Neural crest cell (in vitro differentiated cells): ENCODE measurements around the gene HDAC1. TPM values are rescaled to one million over a fixed set of nuclear protein-coding genes. Genes with fewer than 3 reads are reported as not detected.

Source experiments
- DNase-seq: peaks from one replicate; pipeline ENCODE4 v3.0.0; 2021; ENCODE audit warnings: low read depth, mixed read lengths, low spot score
- H3K27ac Mint-ChIP-seq: one replicate; pipeline ENCODE4 v1.8.0; 2021; ENCODE audit warnings: mild to moderate bottlenecking, mixed read lengths; ENCODE audit not compliant: unreplicated experiment
- H3K27me3 Mint-ChIP-seq: 2 replicates; pipeline ENCODE4 v1.8.0; 2021; ENCODE audit warnings: low read depth, mild to moderate bottlenecking, mixed read lengths
- H3K36me3 Mint-ChIP-seq: 2 replicates; pipeline ENCODE4 v1.8.0; 2021; ENCODE audit warnings: low read depth, mild to moderate bottlenecking, mixed read lengths
- H3K4me1 Mint-ChIP-seq: 2 replicates; pipeline ENCODE4 v1.8.0; 2021; ENCODE audit warnings: mixed read lengths
- H3K4me3 Mint-ChIP-seq: one replicate; pipeline ENCODE4 v1.8.0; 2021; ENCODE audit warnings: mild to moderate bottlenecking, mixed read lengths
- H3K9me3 Mint-ChIP-seq: 2 replicates; pipeline ENCODE4 v1.8.0; 2021; ENCODE audit warnings: mixed read lengths
- total RNA-seq: library from RNA; stranded (reverse); gene quantifications from 2 replicates; pipeline ENCODE4 v1.2.1, GENCODE V29; 2021
- TF ChIP-seq, protein P1 (sequence below): fragments of 200-600 bp; sonication (generic); conservative IDR thresholded peaks from 2 replicates; pipeline ENCODE4 v1.5.0; 2021; ENCODE audit warnings: antibody characterized with exemption, mild to moderate bottlenecking

HDAC1 gene
- total RNA-seq, 1 donor from 2014 or later = 130 TPM

DNA sequence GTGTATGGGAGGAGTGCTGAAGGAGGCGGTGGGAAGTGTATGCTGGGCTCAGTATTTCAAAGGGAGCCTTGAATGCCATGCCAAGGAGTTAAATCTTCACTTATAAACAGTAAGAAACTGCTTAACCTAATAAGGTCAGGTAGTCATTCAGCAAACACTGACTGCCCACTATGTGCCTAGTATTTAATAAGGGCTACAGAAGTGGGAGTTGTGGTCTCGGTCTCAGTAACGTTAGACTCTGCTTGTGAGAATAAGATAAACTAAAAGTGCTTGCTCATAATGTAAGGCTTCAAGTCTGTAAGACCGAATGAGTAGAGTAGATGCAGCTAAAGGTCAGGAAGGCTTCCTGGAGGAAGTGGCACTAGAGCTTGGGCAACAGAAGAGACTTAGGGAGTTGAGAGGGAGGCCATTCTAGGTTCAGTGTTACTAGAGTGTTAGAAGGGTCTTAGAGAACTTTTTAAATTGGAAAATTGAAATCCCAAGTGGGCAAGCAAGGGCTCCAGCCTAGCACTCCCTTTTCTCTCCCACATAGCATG lies 38.1 kb downstream of the HDAC1 start:
- peaks cover 52% of the 10 kb centered on the region for H3K36me3 Mint-ChIP-seq
- peaks cover 31% of the 10 kb centered on the region for H3K4me1 Mint-ChIP-seq
- no peaks in the 10 kb centered on the region for H3K9me3 Mint-ChIP-seq
- TF ChIP-seq, protein P1, sequence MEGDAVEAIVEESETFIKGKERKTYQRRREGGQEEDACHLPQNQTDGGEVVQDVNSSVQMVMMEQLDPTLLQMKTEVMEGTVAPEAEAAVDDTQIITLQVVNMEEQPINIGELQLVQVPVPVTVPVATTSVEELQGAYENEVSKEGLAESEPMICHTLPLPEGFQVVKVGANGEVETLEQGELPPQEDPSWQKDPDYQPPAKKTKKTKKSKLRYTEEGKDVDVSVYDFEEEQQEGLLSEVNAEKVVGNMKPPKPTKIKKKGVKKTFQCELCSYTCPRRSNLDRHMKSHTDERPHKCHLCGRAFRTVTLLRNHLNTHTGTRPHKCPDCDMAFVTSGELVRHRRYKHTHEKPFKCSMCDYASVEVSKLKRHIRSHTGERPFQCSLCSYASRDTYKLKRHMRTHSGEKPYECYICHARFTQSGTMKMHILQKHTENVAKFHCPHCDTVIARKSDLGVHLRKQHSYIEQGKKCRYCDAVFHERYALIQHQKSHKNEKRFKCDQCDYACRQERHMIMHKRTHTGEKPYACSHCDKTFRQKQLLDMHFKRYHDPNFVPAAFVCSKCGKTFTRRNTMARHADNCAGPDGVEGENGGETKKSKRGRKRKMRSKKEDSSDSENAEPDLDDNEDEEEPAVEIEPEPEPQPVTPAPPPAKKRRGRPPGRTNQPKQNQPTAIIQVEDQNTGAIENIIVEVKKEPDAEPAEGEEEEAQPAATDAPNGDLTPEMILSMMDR = no peak
- peaks cover 36% of the 10 kb centered on the region for H3K27me3 Mint-ChIP-seq
- no peak for DNase-seq
- H3K4me3 Mint-ChIP-seq = peak overlapping the region; percentile 99
- H3K27ac Mint-ChIP-seq = peak overlapping the region; percentile 37

DNA sequence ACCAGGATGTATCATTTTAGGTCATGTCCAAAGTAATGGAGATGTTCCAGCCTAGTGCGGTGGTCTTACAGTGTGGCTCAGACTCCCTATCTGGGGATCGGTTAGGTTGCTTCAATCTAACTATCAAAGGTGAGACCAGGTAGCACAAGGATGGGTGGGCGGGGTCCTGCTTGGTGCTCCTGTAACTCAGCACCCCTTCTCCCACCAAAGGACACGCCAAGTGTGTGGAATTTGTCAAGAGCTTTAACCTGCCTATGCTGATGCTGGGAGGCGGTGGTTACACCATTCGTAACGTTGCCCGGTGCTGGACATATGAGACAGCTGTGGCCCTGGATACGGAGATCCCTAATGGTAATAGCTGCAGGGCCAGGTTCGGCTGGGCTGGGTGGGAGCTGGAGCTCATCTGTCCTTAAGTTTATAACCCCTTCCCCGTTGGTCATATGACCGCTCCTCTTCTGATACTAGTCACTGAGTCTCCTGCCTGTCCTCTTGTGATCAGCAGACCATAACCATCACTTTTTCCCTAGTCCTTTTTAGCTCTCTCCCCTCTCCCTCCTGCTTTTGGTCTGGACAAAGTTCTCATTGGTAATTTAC lies 38.8 kb downstream of the HDAC1 start:
- H3K27me3 Mint-ChIP-seq = peaks cover 36% of the 10 kb centered on the region
- H3K4me1 Mint-ChIP-seq = peaks cover 32% of the 10 kb centered on the region
- TF ChIP-seq, protein P1 = no peak
- no peak overlapping the region for H3K27ac Mint-ChIP-seq
- peak overlapping the region; percentile 99 for H3K4me3 Mint-ChIP-seq
- no peak for DNase-seq
- no peaks in the 10 kb centered on the region for H3K9me3 Mint-ChIP-seq
- peaks cover 53% of the 10 kb centered on the region for H3K36me3 Mint-ChIP-seq

DNA sequence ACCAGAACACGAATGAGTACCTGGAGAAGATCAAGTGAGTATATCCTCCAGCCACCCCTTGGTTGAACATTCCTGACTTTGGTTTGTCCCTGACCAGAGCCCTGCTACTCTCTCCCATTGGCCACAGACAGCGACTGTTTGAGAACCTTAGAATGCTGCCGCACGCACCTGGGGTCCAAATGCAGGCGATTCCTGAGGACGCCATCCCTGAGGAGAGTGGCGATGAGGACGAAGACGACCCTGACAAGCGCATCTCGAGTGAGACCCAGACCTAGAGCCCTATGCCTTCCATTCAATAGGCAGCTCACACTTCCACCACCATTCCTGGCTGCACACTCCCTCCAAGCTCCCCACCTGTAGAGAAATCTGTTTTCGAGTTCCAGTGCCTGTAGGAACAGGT lies 39.7 kb downstream of the HDAC1 start:
- H3K4me3 Mint-ChIP-seq = peak overlapping the region; percentile 99
- peak overlapping the region; percentile 5 for H3K27ac Mint-ChIP-seq
- peaks cover 50% of the 10 kb centered on the region for H3K36me3 Mint-ChIP-seq
- H3K4me1 Mint-ChIP-seq = peaks cover 33% of the 10 kb centered on the region
- peaks cover 36% of the 10 kb centered on the region for H3K27me3 Mint-ChIP-seq
- no peak for DNase-seq
- no peaks in the 10 kb centered on the region for H3K9me3 Mint-ChIP-seq
- TF ChIP-seq, protein P1 = no peak

DNA sequence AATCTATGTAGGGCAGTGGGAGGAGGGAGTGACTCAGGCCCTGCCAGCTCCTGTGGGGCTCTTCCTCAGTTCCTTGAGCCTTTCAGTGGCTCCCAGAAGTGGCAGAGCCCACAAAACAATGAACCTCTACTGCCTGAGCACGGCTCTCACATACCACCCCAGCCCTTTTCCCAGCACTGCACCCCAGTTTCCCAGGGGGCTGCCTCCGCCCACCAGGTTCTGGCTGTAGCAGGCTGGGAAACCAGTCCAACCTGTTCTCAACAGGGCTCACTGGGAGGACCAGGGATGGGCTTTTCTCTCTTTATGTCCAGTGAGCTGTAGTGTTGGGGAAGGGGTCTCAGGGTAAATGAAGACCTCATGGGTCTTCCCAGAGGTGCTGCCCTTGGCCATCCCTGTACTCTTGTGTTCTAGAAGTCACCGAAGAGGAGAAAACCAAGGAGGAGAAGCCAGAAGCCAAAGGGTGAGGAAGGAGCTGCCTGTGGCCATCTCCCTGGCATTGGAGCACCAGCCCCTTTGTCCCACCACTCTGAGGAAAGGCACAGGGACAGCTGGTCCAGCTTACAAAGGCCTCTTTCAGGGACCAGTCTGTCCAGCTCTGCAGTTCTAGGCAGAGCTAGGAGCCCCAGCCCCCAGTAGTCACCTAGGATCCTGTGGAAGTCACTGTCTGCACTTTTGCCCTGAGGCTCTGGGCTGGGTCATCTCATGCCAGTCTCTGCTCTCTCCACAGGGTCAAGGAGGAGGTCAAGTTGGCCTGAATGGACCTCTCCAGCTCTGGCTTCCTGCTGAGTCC lies 40.6 kb downstream of the HDAC1 start:
- H3K4me1 Mint-ChIP-seq = peaks cover 39% of the 10 kb centered on the region
- no peak for DNase-seq
- peak overlapping the region; percentile 99 for H3K4me3 Mint-ChIP-seq
- H3K27me3 Mint-ChIP-seq = peaks cover 36% of the 10 kb centered on the region
- H3K36me3 Mint-ChIP-seq = peaks cover 50% of the 10 kb centered on the region
- H3K9me3 Mint-ChIP-seq = no peaks in the 10 kb centered on the region
- peak overlapping the region; percentile 92 for H3K27ac Mint-ChIP-seq
- TF ChIP-seq, protein P1 = no peak

DNA sequence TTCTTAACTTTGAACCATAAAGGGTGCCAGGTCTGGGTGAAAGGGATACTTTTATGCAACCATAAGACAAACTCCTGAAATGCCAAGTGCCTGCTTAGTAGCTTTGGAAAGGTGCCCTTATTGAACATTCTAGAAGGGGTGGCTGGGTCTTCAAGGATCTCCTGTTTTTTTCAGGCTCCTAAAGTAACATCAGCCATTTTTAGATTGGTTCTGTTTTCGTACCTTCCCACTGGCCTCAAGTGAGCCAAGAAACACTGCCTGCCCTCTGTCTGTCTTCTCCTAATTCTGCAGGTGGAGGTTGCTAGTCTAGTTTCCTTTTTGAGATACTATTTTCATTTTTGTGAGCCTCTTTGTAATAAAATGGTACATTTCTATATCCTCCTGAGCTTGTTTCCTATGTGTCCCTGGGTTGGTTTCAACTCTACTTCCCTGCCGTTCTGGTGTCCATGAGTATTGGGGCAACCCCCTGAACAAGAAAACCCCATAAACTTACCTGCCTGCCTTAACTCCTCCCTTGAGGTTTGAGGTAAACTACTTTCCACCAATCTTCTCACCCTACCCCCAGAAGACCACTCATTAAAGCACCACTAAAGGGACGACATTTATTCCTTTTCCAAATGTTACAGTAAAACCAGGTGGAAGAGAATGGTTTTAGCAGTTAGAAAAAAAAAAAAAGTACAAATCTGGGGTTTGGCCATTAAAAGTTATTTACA lies 41.5 kb downstream of the HDAC1 start:
- Mint-ChIP-seq H3K36me3 (peaks cover 47% of the 10 kb centered on the region), H3K27ac (no peak overlapping the region), H3K4me1 (peaks cover 48% of the 10 kb centered on the region), H3K27me3 (peaks cover 37% of the 10 kb centered on the region), H3K4me3 (peak overlapping the region; percentile 99), H3K9me3 (no peaks in the 10 kb centered on the region)
- DNase-seq = no peak
- TF ChIP-seq, protein P1 = no peak
